Uterus (tissue), 2 donors: ENCODE measurements around the gene PRR13.

ENCODE experiments used
- CTCF ChIP-seq, 4 experiments: fragments of 200-600 bp in 2 of 4; fragments of 450-650 bp in 2 of 4; sonication (generic) in 2 of 4; IDR thresholded peaks; one replicate each; pipeline ENCODE4 v1.5.1; 2016 to 2019; ENCODE audit warnings: antibody characterized with exemption in 4 of 4, mild to moderate bottlenecking in 2 of 4, moderate library complexity in 1 of 4
- POLR2A ChIP-seq, 2 donors: fragments of 450-650 bp; IDR thresholded peaks; one replicate each; pipeline ENCODE4 v1.6.1; 2016; ENCODE audit warnings: antibody characterized with exemption in 2 of 2, mild to moderate bottlenecking in 1 of 2, moderate library complexity in 1 of 2

DNA sequence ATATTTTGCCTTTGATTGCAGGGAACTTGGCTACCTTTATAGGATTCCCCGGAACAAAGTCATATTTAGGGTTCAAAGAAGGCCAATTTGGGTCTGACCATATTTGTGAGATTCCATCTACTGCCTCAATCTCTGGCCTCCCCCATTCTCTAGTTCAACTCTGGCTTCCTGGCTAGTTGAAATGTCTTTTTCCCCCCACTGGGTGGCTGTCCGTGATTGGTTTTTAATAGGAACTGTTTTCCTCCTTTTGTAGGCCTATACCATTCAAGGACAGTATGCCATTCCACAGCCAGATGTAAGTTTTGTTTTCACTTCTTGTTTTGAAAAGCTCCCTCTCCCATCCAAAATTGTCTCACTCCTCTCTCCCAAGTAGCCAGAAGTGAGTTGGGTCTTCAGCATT, 24.1 kb downstream of the PRR13 start:
- TF ChIP-seq CTCF (IDR thresholded peaks at IDR 0.05): no peak
- TF ChIP-seq POLR2A (IDR thresholded peaks at IDR 0.05): no peak
